Caco-2 (cell line): Measurements from ENCODE around the gene PPP4R3B. TPM values are rescaled to one million over a fixed set of nuclear protein-coding genes. Genes with fewer than 3 reads are reported as not detected.
A peak's percentile ranks its signal among the peaks of the same experiment; 100 is the strongest.

Source experiments
- BruUV-seq: library from RNA; stranded (reverse); fragments of 400-500 nt; replicated peaks from 2 replicates; lab custom pipeline; 2021; lab: Mats Ljungman, UMichigan
- CTCF ChIA-PET: fragments of 300-600 bp; sonication (Branson Sonifier 250); formaldehyde crosslinking; loops from one replicate; lab custom pipeline; 2022; ENCODE audit warnings: antibody characterized with exemption; lab: Charles Lee
- POLR2A ChIA-PET: fragments of 300-600 bp; sonication (Branson Sonifier 250); formaldehyde crosslinking; loops from one replicate; lab custom pipeline; 2022; ENCODE audit warnings: antibody characterized with exemption; lab: Charles Lee
- DNase-seq, 2 experiments: peaks; one replicate each; pipeline versions ENCODE4 v3.0.0 to v3.0.0-alpha.2; 2020 to 2022
- H3K27me3 ChIP-seq: replicated peaks from 2 replicates; pipeline ENCODE4 v1.6.0; 2011; ENCODE audit warnings: low read length; ENCODE audit not compliant: control insufficient read depth, insufficient read depth
- H3K36me3 ChIP-seq: 2 replicates; pipeline ENCODE4 v1.5.1; 2011; ENCODE audit warnings: low read length; ENCODE audit not compliant: control insufficient read depth, insufficient read depth
- H3K4me1 ChIP-seq: fragments of 250-450 bp; sonication (Bioruptor Pico); 2 replicates; pipeline ENCODE4 v1.5.1; 2020; ENCODE audit warnings: mild to moderate bottlenecking
- H3K4me3 ChIP-seq: 2 replicates; pipeline ENCODE4 v1.5.1; 2011; ENCODE audit warnings: low read depth, mild to moderate bottlenecking, control low read depth, low read length
- H3K9me3 ChIP-seq: fragments of 250-450 bp; sonication (Bioruptor Pico); 2 replicates; pipeline ENCODE4 v1.5.1; 2020; ENCODE audit warnings: mild to moderate bottlenecking, moderate library complexity
- H3K27ac Mint-ChIP-seq: one replicate; pipeline ENCODE4 v1.8.0; 2022; ENCODE audit warnings: mixed read lengths; ENCODE audit not compliant: unreplicated experiment
- H3K27me3 Mint-ChIP-seq: one replicate; pipeline ENCODE4 v1.8.0; 2022; ENCODE audit warnings: mixed read lengths; ENCODE audit not compliant: insufficient read depth, unreplicated experiment
- H3K36me3 Mint-ChIP-seq: one replicate; pipeline ENCODE4 v1.8.0; 2022; ENCODE audit warnings: mild to moderate bottlenecking, mixed read lengths; ENCODE audit not compliant: insufficient read depth, unreplicated experiment
- H3K4me1 Mint-ChIP-seq: one replicate; pipeline ENCODE4 v1.8.0; 2022; ENCODE audit warnings: low read depth, mixed read lengths; ENCODE audit not compliant: unreplicated experiment
- H3K4me3 Mint-ChIP-seq: one replicate; pipeline ENCODE4 v1.8.0; 2022; ENCODE audit warnings: mild to moderate bottlenecking, moderate library complexity, mixed read lengths; ENCODE audit not compliant: unreplicated experiment
- H3K9me3 Mint-ChIP-seq: one replicate; pipeline ENCODE4 v1.8.0; 2022; ENCODE audit warnings: mixed read lengths; ENCODE audit not compliant: unreplicated experiment
- CTCF ChIP-seq, 2 experiments: fragments of 200-600 bp in 1 of 2; IDR thresholded peaks; 1 replicate in 1 of 2; 2 replicates in 1 of 2; pipeline versions ENCODE4 v1.5.1 to v1.8.0; 2011 to 2022; ENCODE audit warnings: antibody characterized with exemption in 1 of 2, control low read depth in 1 of 2, inconsistent platforms in 1 of 2, low read depth in 1 of 2, low read length in 1 of 2, mild to moderate bottlenecking in 1 of 2, moderate library complexity in 1 of 2; ENCODE audit not compliant: insufficient read depth in 1 of 2, severe bottlenecking in 1 of 2, unreplicated experiment in 1 of 2
- intact Hi-C: fragments of 100-400 bp; cut with micrococcal nuclease; formaldehyde crosslinking; loops from one replicate; pipeline ENCODE4 v1.10.0; 2022; ENCODE audit not compliant: unreplicated experiment
- total RNA-seq: library from RNA; stranded (reverse); gene quantifications from 2 replicates; pipeline ENCODE4 v1.2.3, GENCODE V29; 2022

Gene PPP4R3B
- total RNA-seq, 1 experiment from 2014 or later = 54.7 TPM

GRCh38 chr2:55530539-55531081 lies 86.8 kb downstream of the PPP4R3B start:
- CTCF ChIA-PET = no interaction called here
- intact Hi-C loops = no loop called here
- Mint-ChIP-seq H3K36me3 (peaks cover 5% of the 10 kb centered on the region), H3K9me3 (no peaks in the 10 kb centered on the region), H3K4me1 (no peaks in the 10 kb centered on the region), H3K4me3 (no peak overlapping the region), H3K27me3 (no peaks in the 10 kb centered on the region), H3K27ac (no peak overlapping the region)
- Histone ChIP-seq H3K9me3 (no peaks in the 10 kb centered on the region), H3K36me3 (no peaks in the 10 kb centered on the region), H3K27me3 (no peaks in the 10 kb centered on the region), H3K4me1 (no peaks in the 10 kb centered on the region), H3K4me3 (no peak overlapping the region)
- no TSS peak for BruUV-seq
- no peak for DNase-seq
- no peak for TF ChIP-seq CTCF (IDR thresholded peaks at IDR 0.05; ENCODE audit: insufficient read depth in 1 of 2, low read depth in 1 of 2, low read length in 1 of 2, severe bottlenecking in 1 of 2, unreplicated experiment in 1 of 2)
- POLR2A ChIA-PET = no interaction called here

GRCh38 chr2:55526174-55526573 lies 91.2 kb downstream of the PPP4R3B start:
- no peak for DNase-seq
- H3K4me3 Mint-ChIP-seq = no peak overlapping the region
- POLR2A ChIA-PET = no interaction called here

GRCh38 chr2:55524884-55525437 lies 92.5 kb downstream of the PPP4R3B start:
- POLR2A ChIA-PET = no interaction called here
- Histone ChIP-seq H3K9me3 (no peaks in the 10 kb centered on the region), H3K4me1 (no peaks in the 10 kb centered on the region), H3K4me3 (no peak overlapping the region), H3K27me3 (no peaks in the 10 kb centered on the region), H3K36me3 (no peaks in the 10 kb centered on the region)
- peak in 1 of 2 experiments; percentile 29 for DNase-seq
- no peak for TF ChIP-seq CTCF (IDR thresholded peaks at IDR 0.05; ENCODE audit: insufficient read depth in 1 of 2, low read depth in 1 of 2, low read length in 1 of 2, severe bottlenecking in 1 of 2, unreplicated experiment in 1 of 2)
- intact Hi-C loops = no loop called here
- Mint-ChIP-seq H3K4me1 (peaks cover 7% of the 10 kb centered on the region), H3K27ac (no peak overlapping the region), H3K27me3 (no peaks in the 10 kb centered on the region), H3K9me3 (no peaks in the 10 kb centered on the region), H3K4me3 (no peak overlapping the region), H3K36me3 (peaks cover 11% of the 10 kb centered on the region)
- CTCF ChIA-PET = no interaction called here
- BruUV-seq = no TSS peak

More at GRCh38 chr2:55526174-55526573, 91.2 kb downstream of the PPP4R3B start:
- CTCF ChIA-PET = no interaction called here
- H3K4me3 ChIP-seq = no peak overlapping the region
- BruUV-seq = no TSS peak
- no peaks in the 10 kb centered on the region for H3K36me3 ChIP-seq
- Mint-ChIP-seq H3K36me3 (peaks cover 5% of the 10 kb centered on the region), H3K27ac (no peak overlapping the region), H3K4me1 (no peaks in the 10 kb centered on the region), H3K9me3 (no peaks in the 10 kb centered on the region), H3K27me3 (no peaks in the 10 kb centered on the region)
- intact Hi-C loops = no loop called here
- H3K27me3 ChIP-seq = no peaks in the 10 kb centered on the region
- TF ChIP-seq CTCF (IDR thresholded peaks at IDR 0.05; ENCODE audit: insufficient read depth in 1 of 2, low read depth in 1 of 2, low read length in 1 of 2, severe bottlenecking in 1 of 2, unreplicated experiment in 1 of 2) = no peak
- H3K4me1 ChIP-seq = no peaks in the 10 kb centered on the region
- no peaks in the 10 kb centered on the region for H3K9me3 ChIP-seq
